Caco-2 (cell line): ENCODE results near the gene CCR9. TPM values are rescaled to one million over a fixed set of nuclear protein-coding genes. Genes with fewer than 3 reads are reported as not detected.

Source experiments
- BruUV-seq: library from RNA; stranded (reverse); fragments of 400-500 nt; replicated peaks from 2 replicates; lab custom pipeline; 2021; lab: Mats Ljungman, UMichigan
- CTCF ChIA-PET: fragments of 300-600 bp; sonication (Branson Sonifier 250); formaldehyde crosslinking; loops from one replicate; lab custom pipeline; 2022; ENCODE audit warnings: antibody characterized with exemption; lab: Charles Lee
- POLR2A ChIA-PET: fragments of 300-600 bp; sonication (Branson Sonifier 250); formaldehyde crosslinking; loops from one replicate; lab custom pipeline; 2022; ENCODE audit warnings: antibody characterized with exemption; lab: Charles Lee
- DNase-seq, 2 experiments: peaks; one replicate each; pipeline versions ENCODE4 v3.0.0 to v3.0.0-alpha.2; 2020 to 2022
- H3K27me3 ChIP-seq: replicated peaks from 2 replicates; pipeline ENCODE4 v1.6.0; 2011; ENCODE audit warnings: low read length; ENCODE audit not compliant: control insufficient read depth, insufficient read depth
- H3K36me3 ChIP-seq: 2 replicates; pipeline ENCODE4 v1.5.1; 2011; ENCODE audit warnings: low read length; ENCODE audit not compliant: control insufficient read depth, insufficient read depth
- H3K4me1 ChIP-seq: fragments of 250-450 bp; sonication (Bioruptor Pico); 2 replicates; pipeline ENCODE4 v1.5.1; 2020; ENCODE audit warnings: mild to moderate bottlenecking
- H3K4me3 ChIP-seq: 2 replicates; pipeline ENCODE4 v1.5.1; 2011; ENCODE audit warnings: low read depth, mild to moderate bottlenecking, control low read depth, low read length
- H3K9me3 ChIP-seq: fragments of 250-450 bp; sonication (Bioruptor Pico); 2 replicates; pipeline ENCODE4 v1.5.1; 2020; ENCODE audit warnings: mild to moderate bottlenecking, moderate library complexity
- H3K27ac Mint-ChIP-seq: one replicate; pipeline ENCODE4 v1.8.0; 2022; ENCODE audit warnings: mixed read lengths; ENCODE audit not compliant: unreplicated experiment
- H3K27me3 Mint-ChIP-seq: one replicate; pipeline ENCODE4 v1.8.0; 2022; ENCODE audit warnings: mixed read lengths; ENCODE audit not compliant: insufficient read depth, unreplicated experiment
- H3K36me3 Mint-ChIP-seq: one replicate; pipeline ENCODE4 v1.8.0; 2022; ENCODE audit warnings: mild to moderate bottlenecking, mixed read lengths; ENCODE audit not compliant: insufficient read depth, unreplicated experiment
- H3K4me1 Mint-ChIP-seq: one replicate; pipeline ENCODE4 v1.8.0; 2022; ENCODE audit warnings: low read depth, mixed read lengths; ENCODE audit not compliant: unreplicated experiment
- H3K4me3 Mint-ChIP-seq: one replicate; pipeline ENCODE4 v1.8.0; 2022; ENCODE audit warnings: mild to moderate bottlenecking, moderate library complexity, mixed read lengths; ENCODE audit not compliant: unreplicated experiment
- H3K9me3 Mint-ChIP-seq: one replicate; pipeline ENCODE4 v1.8.0; 2022; ENCODE audit warnings: mixed read lengths; ENCODE audit not compliant: unreplicated experiment
- CTCF ChIP-seq, 2 experiments: fragments of 200-600 bp in 1 of 2; IDR thresholded peaks; 1 replicate in 1 of 2; 2 replicates in 1 of 2; pipeline versions ENCODE4 v1.5.1 to v1.8.0; 2011 to 2022; ENCODE audit warnings: antibody characterized with exemption in 1 of 2, control low read depth in 1 of 2, inconsistent platforms in 1 of 2, low read depth in 1 of 2, low read length in 1 of 2, mild to moderate bottlenecking in 1 of 2, moderate library complexity in 1 of 2; ENCODE audit not compliant: insufficient read depth in 1 of 2, severe bottlenecking in 1 of 2, unreplicated experiment in 1 of 2
- intact Hi-C: fragments of 100-400 bp; cut with micrococcal nuclease; formaldehyde crosslinking; loops from one replicate; pipeline ENCODE4 v1.10.0; 2022; ENCODE audit not compliant: unreplicated experiment
- total RNA-seq: library from RNA; stranded (reverse); gene quantifications from 2 replicates; pipeline ENCODE4 v1.2.3, GENCODE V29; 2022

CCR9 gene
- total RNA-seq, 1 experiment from 2014 or later, result not detected

GRCh38 chr3:45864760-45865519 lies 21.4 kb upstream of the CCR9 start:
- Histone ChIP-seq H3K9me3 (no peaks in the 10 kb centered on the region), H3K4me1 (peaks cover 18% of the 10 kb centered on the region), H3K36me3 (no peaks in the 10 kb centered on the region), H3K4me3 (no peak overlapping the region), H3K27me3 (no peaks in the 10 kb centered on the region)
- POLR2A ChIA-PET, result no interaction called here
- no peak for TF ChIP-seq CTCF (IDR thresholded peaks at IDR 0.05; ENCODE audit: insufficient read depth in 1 of 2, low read depth in 1 of 2, low read length in 1 of 2, severe bottlenecking in 1 of 2, unreplicated experiment in 1 of 2)
- peaks cover 10% of the 10 kb centered on the region for H3K9me3 Mint-ChIP-seq
- intact Hi-C loops, result no loop called here
- CTCF ChIA-PET, result no interaction called here
- H3K4me3 Mint-ChIP-seq, result no peak overlapping the region
- no peaks in the 10 kb centered on the region for H3K27me3 Mint-ChIP-seq
- no peaks in the 10 kb centered on the region for H3K36me3 Mint-ChIP-seq
- DNase-seq, result no peak
- peaks cover 21% of the 10 kb centered on the region for H3K4me1 Mint-ChIP-seq
- no peak overlapping the region for H3K27ac Mint-ChIP-seq
- no TSS peak for BruUV-seq

- H3K4me1 ChIP-seq, result peaks cover 13% of the 10 kb centered on the region
- no peaks in the 10 kb centered on the region for H3K36me3 ChIP-seq
- Mint-ChIP-seq H3K27ac (no peak overlapping the region), H3K9me3 (peaks cover 10% of the 10 kb centered on the region), H3K4me3 (no peak overlapping the region), H3K4me1 (peaks cover 15% of the 10 kb centered on the region), H3K36me3 (no peaks in the 10 kb centered on the region), H3K27me3 (no peaks in the 10 kb centered on the region)
- DNase-seq, result no peak
- no peaks in the 10 kb centered on the region for H3K9me3 ChIP-seq
- TF ChIP-seq CTCF (IDR thresholded peaks at IDR 0.05; ENCODE audit: insufficient read depth in 1 of 2, low read depth in 1 of 2, low read length in 1 of 2, severe bottlenecking in 1 of 2, unreplicated experiment in 1 of 2), result no peak
- H3K27me3 ChIP-seq, result no peaks in the 10 kb centered on the region
- no peak overlapping the region for H3K4me3 ChIP-seq
- POLR2A ChIA-PET, result no interaction called here
- CTCF ChIA-PET, result no interaction called here
- intact Hi-C loops, result no loop called here
- no TSS peak for BruUV-seq
Observed at GRCh38 chr3:45865563-45865962, 20.8 kb upstream of the CCR9 start.

GRCh38 chr3:45868213-45868612 lies 18.1 kb upstream of the CCR9 start:
- ChIA-PET POLR2A (no interaction called here), CTCF (no interaction called here)
- Mint-ChIP-seq H3K36me3 (no peaks in the 10 kb centered on the region), H3K4me1 (peaks cover 7% of the 10 kb centered on the region), H3K27me3 (no peaks in the 10 kb centered on the region), H3K27ac (no peak overlapping the region), H3K4me3 (no peak overlapping the region), H3K9me3 (peaks cover 8% of the 10 kb centered on the region)
- no TSS peak for BruUV-seq
- Histone ChIP-seq H3K36me3 (no peaks in the 10 kb centered on the region), H3K27me3 (no peaks in the 10 kb centered on the region), H3K9me3 (no peaks in the 10 kb centered on the region), H3K4me3 (no peak overlapping the region), H3K4me1 (no peaks in the 10 kb centered on the region)
- TF ChIP-seq CTCF (IDR thresholded peaks at IDR 0.05; ENCODE audit: insufficient read depth in 1 of 2, low read depth in 1 of 2, low read length in 1 of 2, severe bottlenecking in 1 of 2, unreplicated experiment in 1 of 2), result no peak
- DNase-seq, result no peak
- intact Hi-C loops, result no loop called here
